Ureter (tissue), 1 donor: ENCODE measurements around the gene ADGRF3. TPM values are rescaled to one million over a fixed set of nuclear protein-coding genes. Genes with fewer than 3 reads are reported as not detected.
A peak's percentile ranks its signal among the peaks of the same experiment; 100 is the strongest.
"Not testable (repeated sequence)": the region's sequence is repeated elsewhere in the genome, so short reads cannot be mapped to it uniquely, and the experiment has no call there.

Experiments
- DNase-seq: peaks from one replicate; pipeline ENCODE4 v3.0.0-alpha.2; 2020; ENCODE audit warnings: low spot score
- total RNA-seq: library from RNA; stranded (reverse); gene quantifications from one replicate; pipeline ENCODE4 v1.2.4, GENCODE V29; 2023
- donor health status: DM: yes; HTN: yes; CAD: no.

ADGRF3 gene
- total RNA-seq, 1 donor from 2014 or later: 0.89 TPM

DNA sequence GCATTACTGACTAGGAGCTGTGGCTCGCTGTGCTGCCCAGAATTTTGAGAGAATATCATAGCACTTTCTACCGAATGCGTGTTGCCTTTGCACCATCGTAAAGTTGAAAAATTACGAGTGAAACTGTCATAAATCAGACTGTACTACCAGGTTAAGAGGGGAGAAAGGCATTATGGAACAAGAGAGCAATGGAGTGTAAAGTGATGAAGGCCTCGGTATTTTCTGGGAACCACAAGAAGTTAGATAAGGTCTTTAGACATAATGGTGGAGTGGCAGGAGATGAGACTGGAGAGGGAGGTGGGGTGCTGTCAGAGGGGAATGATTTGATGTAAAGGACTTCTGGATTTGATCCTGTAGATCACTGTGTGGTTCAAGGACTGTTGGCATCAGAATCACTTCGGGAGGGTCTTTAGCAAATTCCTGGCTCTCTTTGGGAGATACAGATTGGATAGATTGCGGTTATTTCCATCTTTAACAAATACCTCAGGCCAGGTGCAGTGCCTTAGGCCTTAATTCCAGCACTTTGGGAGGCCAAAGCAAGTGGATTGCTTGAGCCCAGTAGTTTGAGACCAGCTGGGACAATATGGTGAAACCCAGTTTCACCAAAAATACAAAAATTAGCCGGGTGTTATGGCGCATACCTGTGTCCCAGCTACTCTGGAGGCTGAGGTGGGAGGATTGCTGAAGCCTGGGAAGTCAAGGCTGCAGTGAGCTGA is 4.9 kb upstream of the ADGRF3 start:
- no peak for DNase-seq

DNA sequence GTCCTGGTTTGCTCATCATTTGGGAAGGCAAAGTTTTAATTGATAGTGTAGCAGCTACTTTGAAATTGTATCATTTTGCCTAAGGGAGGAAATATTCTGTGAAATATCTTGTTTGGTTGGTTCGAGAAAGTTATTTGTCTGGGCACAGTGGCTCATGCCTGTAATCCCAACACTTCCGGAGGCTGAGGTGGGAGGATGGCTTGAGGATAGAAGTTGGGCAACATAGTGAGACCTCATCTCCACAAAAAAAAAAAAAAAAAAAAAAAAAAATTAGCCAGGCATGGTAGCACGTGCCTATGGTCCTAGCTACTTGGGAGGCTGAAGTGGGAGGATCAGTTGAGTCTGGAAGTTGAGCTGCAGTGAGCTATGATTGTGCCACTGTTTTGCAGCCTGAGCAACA is 3.1 kb upstream of the ADGRF3 start:
- no peak for DNase-seq

DNA sequence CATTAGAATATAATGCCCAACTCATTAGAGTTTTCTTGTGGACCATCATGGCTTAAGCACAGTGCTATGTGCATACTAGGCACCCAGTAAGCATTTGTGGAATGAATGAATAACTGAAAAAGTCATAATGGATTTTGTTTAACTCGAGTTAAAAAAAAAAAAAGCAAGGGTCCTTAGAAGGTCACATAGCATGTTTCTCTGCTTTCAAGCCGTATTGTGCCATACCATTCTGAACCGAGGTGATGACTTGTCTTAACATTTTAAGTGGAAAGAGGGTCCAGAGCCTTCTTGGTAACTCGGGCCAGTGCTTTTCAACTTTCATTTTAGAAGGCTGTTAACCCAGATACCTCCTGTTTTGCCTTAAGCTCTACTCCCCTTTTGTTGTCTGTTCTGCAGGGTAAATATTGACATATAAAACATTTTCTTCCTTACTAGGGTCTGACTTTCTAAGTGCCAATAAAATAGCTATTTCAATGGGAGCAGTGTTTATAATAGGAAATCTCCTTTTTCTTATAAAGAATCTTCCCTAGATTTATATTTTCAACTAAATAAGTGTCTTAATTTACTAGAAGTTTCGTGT is 787 bp upstream of the ADGRF3 start:
- no peak for DNase-seq

DNA sequence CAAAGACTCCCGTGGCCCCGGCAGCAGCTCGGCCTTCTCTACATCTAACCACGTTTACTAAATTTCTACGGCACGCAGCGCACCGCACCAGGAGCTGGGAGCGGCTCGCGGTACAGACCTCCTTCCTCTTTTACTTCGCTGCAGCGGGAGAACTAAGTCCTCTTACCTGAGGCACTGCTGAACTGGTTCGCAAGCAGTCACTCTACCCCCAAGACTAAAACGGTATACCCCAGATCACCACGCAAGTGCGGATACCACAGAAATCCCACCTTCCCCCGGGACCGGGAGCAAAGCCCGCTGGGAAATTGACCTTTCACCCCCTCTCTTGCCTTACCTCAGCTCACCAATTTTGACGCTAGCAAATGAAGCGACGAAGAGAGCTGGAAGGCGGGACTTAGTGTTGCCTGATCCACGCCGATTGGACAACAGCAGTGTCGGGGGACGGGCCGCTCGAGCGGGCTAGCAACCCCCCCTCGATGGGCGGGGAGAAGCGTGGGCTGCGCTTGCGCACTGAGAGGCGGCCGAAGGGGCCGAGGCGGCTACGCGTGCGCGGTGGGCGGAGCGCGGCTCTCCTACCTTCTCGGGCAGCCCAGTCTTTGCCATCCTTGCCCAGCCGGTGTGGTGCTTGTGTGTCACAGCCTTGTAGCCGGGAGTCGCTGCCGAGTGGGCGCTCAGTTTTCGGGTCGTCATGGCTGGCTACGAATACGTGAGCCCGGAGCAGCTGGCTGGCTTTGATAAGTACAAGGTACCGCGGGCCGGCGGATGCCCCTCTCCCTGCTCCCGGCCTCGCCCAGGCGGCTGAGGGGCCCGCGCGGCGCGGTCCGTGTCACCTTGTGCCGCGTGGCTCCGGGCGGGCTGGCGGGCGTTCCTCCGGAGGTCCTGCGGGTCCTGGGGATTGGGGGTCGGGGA is 790 bp downstream of the ADGRF3 start, which contains the start of gene SELENOI:
TSS of gene SELENOI (plus strand) at position 599 of the 909 bp plus-strand sequence. CDS start at position 689, 90 bp downstream.
- peak; percentile 99 for DNase-seq

DNA sequence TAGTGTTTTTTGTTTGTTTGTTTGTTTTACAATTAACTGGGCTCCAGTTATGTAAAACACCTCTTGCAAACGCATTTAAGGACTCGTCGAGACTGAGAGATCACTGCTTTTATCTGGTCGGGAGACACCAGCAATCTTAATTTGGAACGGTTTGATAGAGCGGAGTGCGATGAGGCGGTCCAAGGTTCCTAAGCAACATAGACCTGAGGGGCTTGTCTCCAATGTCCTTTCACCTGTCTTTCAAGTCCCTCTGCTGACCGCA is 1.4 kb downstream of the ADGRF3 start:
- no peak for DNase-seq

DNA sequence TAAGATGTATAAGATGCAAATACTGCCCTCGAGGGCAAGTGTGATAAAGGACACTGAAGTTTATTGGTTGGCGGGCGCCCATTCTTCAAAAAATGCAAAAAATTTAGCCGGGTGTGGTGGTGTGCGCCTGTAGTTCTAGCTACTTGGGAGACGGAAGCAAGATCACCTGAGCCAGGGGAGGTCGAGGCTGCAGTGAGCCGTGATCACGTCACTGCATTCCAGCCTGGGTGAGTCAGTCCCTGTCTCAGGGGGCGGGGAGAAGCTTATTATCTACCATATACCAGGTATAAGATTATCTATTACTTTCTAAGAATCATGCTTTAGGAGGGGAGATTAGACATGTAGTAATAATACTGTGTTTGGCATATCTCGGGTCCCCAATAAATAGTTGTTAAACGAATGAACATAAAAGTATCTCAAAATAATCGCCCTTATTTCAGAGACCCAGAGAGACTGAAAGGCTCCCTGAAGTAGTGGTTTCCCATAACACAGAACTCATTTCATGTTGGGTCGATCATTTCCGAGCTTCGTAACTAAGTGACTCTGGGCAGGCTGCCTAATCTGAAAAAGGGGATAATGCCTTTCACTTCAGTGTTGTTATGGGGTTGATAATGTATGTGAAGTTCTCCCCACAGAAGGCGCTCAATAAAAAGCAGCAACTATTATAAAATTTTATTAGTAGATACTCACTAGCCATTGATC is 1.9 kb downstream of the ADGRF3 start:
- peak; percentile 47 for DNase-seq

DNA sequence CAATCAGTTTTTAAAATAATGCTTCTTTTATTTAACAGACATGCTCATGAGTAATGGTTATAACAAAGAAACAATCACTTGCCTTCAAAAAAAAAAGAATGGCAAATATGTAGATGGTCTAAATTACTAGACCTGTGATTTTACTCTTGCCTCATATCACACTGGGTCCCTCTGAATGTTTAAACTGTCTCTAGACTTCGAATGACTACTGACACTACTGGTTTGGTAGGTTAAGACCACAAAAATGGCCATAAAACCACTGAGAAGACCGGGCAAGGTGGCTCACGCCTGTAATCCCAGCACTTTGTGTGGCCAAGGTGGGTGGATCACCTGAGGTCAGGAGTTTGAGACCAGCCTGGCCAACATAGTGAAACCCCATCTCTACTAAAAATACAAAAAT is 5.8 kb downstream of the ADGRF3 start:
- no peak for DNase-seq

DNA sequence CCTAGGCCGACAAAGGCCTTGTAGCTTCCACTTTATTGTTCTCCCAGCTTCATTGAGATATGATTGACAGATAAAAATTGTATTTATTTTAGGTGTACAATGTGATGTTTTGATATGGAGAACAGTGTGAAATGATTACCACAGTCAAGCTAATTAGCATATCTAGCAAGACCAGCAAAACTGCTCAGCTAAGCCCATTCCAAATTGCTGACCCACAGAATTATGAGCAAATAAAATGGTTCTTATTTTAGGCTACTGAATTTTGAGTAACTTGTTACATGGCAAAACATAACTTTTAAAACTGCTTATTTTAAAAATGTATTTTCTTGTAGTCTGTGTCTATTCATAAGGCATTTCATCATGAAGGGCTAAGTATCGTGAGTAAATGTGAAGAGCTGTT is 9.3 kb downstream of the ADGRF3 start:
- no peak for DNase-seq

DNA sequence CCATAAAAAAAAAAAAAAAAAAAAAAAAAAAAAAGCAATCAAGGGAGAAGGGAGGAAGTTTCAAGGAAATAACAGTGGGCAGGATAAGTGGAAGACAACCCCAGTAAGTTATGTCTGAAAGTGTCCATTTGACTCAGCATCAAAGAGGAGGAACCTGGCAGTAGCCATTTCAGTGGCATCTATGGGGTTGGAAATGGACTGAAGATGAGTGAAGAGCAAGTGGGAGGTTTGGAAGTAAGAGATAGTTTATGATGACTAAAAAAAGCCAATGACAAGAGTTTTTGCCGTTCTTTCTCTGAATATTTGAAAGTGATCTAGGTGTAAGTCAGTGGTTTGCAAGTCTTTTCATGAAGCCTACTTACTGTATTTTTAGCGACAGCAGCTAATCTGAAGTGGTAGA is 9.9 kb downstream of the ADGRF3 start:
- DNase-seq: no peak

DNA sequence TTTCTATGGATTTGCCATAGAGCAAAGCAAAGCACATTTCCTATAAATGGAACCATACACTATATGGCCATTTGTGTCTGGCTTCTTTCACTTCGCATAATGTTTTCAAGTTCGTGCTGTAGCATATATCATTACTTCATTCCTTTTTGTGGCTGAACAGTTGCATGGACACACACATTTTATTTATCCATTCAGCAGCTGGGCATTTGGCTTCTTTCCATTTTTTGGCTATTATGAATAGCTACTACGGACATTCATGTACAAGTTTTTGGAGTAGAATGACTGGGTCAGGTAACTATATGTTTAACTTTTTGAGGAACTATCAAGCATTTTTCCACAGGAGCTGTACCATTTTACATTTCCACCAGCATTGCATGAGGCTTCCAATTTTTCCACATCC is 11.4 kb downstream of the ADGRF3 start:
- no peak for DNase-seq

DNA sequence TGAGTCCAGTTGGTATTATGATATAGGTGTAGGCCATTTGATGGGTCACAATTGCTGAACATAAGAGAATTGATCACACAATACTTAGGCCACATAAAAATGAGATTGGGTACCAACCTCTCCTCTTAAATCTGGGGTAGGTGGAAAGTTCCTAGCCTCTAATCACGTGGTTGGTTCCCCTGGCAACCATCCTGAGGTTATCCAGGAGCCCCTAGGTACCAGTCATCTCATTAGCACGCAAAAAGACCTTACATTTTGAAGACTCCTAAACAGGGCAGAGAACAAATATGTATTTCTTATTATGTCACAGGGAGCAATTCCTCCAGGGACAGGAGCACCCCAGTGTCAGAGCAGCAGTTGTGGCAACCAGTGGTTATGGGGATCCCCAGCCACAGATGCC is 13.3 kb downstream of the ADGRF3 start:
- DNase-seq: no peak

DNA sequence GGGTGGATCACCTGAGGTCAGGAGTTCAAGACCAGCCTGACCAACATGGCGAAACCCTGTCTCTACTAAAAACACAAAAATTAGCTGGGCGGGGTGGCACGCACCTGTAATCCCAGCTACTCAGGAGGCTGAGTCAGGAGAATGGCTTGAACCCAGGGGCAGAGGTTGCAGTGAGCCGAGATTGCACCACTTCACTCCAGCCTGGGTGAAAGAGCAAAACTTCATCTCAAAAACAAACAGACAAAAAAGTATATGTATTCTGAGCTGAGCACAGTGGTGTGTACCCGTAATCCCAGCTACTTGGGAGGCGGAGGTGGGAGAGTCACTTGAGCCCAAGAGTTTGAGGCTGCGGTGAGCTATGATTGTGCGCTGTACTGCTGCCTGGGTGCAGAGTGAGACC is 15.3 kb downstream of the ADGRF3 start:
- not testable (repeated sequence) for DNase-seq

DNA sequence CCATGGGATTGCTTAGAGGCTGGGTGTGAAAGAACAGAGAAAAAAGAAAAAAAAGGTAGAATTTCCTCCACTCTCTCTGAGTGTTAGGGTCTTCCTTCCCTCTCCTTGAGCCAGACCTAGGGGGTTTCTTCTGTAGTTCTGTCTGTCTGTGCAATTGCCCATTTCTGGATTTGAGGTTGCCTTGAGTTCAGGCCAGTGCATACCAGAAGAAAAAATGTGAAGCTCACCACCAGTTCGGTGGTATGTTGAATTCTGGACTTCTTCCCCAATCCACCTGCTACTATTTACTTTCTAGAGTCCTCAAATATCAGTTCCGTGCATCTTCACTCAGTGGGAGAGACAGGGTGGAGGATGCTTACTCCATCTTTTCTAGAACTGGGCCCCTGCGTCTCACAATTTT is 16.0 kb downstream of the ADGRF3 start:
- DNase-seq: no peak

DNA sequence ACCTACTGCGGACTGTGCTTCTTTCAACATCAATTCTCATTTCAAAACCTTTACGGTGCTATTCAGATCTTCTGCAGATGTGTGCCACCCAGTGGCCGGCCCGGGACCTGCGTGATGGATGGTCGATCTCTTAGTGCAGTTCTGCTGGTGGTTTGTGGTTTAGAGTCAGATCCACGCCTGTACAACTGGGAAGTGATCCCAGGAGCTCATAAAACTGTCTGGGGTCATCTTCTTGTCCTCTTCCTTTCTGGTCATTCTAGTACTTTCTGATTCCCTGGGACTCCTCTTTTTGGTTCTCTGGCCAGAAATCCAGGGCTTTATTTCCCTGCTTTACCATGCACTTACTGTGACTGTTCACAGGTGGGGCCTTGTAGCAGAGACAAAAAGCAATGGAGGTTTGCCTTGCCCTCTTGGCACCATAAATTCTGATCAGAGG is 16.5 kb downstream of the ADGRF3 start:
- peak; percentile 91 for DNase-seq

DNA sequence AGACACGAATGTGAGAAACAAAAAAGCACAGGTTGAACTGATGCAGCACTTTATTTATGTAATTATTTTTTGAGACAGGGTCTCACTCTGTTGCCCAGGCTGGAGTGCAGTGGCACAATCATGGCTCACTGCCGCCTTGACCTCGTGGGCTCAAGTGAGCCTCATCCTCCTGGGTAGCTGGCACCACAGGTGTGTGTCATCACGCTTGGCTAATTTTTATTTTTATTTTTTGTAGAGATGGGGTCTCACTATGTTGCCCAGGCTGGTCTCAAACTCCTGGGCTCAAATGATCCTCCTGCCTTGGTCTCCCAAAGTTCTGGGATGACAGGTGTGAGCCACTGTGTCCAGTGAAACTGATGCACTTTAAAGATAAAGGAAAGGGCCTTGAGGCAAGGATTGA is 17.5 kb downstream of the ADGRF3 start:
- not testable (repeated sequence) for DNase-seq

DNA sequence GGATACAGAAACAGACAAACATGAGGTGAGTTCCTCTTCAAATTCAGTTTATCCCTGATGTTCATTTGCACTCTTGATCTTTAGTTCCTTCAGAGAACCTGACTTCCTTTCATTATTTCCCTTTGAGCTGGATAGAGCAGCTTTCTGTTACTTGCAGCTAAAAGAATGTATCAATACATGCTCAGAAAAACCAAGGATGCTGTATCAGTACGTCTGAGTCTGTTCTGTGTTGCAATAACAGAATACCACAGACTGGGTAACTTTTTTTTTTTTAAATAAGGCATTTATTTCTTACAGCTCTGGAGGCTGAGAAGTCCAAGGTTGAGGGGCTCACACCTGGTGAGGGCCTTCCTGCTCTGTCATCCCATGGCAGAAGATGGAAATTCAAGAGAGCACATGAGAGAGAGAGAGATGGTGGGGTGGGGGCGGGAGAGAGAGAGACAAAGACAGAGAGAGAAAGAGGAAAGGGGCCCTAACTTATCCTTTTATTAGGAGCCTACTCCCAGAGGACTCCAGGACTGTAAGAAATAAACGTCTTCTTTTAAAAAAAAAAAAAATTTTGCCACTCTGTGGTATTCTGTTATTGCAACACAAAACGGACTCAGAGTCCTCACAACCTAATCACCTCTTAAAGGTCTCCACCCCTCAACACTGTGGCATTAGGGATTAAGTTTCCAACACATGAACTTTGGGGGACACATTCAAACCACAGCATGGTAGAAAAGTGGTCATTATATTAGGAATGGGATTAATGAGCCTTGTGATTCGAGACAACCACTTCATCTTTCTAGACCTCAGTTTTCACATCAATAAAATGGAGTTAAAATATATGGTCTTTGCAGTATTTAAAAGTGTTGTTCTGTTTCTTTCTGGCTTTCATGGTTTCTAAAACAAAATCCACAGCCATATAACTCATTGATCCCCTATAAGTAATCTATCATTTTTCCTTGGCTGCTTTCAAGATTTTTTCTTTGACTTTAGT is 19.0 kb downstream of the ADGRF3 start:
- DNase-seq: no peak

DNA sequence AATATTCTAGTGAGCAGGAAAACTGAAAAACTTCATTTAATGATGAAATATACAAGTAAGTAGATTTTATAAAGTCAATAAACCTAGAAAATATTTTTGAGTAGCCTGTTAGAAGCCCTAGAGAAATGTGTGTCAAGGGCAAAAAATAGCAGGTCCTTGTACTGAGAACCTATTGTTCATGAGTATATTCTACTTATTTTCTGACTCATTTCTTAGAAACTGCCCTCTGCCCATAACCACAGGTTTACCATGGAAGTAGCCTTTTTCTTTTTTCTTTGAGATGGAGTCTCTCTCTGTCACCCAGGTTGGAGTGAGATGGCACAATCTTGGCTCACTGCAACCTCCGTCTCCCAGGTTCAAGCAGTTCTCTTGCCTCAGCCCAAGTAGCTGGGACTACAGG is 20.1 kb downstream of the ADGRF3 start:
- DNase-seq: no peak

DNA sequence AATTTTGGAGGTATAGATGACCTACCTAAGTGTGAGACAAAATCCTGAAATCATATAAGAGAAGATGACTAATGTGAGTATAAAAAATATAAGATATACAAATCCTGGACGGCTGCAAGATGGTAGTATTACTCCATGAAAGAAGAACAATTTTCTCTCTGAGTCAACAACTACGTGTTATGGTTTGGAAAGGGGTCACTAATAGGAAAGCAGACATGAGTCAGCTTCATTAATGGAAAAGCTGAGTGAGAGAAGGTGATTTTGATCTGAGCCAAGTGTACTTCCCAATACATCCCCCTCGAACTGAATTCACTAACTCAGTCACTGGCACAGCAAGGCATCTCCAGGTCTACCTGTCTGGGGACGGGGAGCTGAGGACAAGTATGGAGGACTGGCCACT is 20.7 kb downstream of the ADGRF3 start:
- DNase-seq: no peak

DNA sequence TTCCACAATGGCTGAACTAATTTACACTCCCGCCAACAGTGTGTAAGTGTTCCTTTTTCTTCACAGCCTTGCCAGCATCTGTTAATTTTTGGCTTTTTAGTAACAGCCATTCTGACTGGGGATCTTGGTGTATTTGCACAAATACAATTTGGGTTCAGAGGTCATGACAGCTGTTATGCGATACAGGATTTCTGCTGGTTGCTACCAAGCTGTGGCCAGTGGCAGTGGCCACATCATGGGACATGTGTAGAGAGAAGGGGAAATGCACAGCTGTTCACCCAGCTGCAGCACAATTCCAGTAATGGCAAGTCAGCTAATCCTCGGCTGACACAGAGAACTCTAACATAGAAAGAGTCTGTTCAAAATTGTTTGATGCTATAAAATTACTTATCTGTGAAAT is 21.7 kb downstream of the ADGRF3 start:
- no peak for DNase-seq

DNA sequence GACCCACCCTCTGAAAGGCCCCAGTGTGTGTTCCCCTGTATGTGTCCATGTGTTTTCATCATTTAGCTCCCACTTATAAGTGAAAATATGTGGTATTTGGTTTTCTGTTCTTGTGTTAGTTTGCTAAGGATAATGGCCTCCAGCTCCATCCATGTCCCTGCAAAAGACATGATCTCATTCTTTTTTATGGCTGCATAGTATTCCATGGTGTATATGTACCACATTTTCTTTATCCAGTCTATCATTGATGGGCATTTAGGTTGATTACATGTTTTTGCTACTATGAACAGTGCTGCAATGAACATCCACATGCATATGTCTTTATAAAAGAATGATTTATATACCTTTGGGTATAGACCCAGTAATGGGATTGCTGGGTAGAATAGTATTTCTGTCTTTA is 22.1 kb downstream of the ADGRF3 start:
- not testable (repeated sequence) for DNase-seq

DNA sequence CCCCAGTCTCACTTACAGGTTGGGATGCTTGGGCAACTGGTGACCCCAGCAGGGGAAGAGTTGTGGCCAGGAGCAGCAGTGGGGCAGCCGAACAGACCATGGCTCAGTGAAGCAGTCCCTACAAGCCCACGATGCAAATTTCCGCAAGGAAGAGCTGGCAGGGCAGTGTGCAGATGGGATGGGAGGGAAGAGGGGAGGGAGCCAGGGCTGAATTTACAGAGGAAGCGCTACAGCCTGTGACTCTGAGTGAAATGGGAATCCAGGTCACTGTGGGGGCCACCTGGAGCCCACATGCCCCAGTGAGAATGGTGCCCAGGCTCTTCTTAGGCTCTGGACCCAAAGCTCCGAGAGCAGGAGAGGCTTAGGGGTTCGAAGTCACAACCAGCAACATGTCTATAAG is 27.6 kb downstream of the ADGRF3 start:
- DNase-seq: no peak
